HG03175 (cell line): ENCODE measurements around the gene APBA2.

Experiments used
- ATAC-seq: cut with Tn5 transposase; IDR thresholded peaks from one replicate; pipeline ENCODE4 v1.9.1; 2021; ENCODE audit warnings: mild to moderate bottlenecking, moderate library complexity; ENCODE audit not compliant: unreplicated experiment

APBA2 gene

GRCh38 chr15:28933710-28934445 lies 48.1 kb downstream of the APBA2 start:
- ATAC-seq, result no peak

- ATAC-seq, result no peak
Measured at GRCh38 chr15:28934645-28935044, 48.9 kb downstream of the APBA2 start.

- no peak for ATAC-seq
Measured at GRCh38 chr15:28935316-28935715, 49.5 kb downstream of the APBA2 start.

- ATAC-seq, result no peak
Measured at GRCh38 chr15:28936081-28936480, 50.3 kb downstream of the APBA2 start.

- ATAC-seq, result no peak
Measured at GRCh38 chr15:28936481-28936881, 50.7 kb downstream of the APBA2 start.

- no peak for ATAC-seq
Measured at GRCh38 chr15:28937271-28937670, 51.5 kb downstream of the APBA2 start.

- no peak for ATAC-seq
Measured at GRCh38 chr15:28942046-28942445, 56.3 kb downstream of the APBA2 start.

- no peak for ATAC-seq
Measured at GRCh38 chr15:28942571-28942970, 56.8 kb downstream of the APBA2 start.

- no peak for ATAC-seq
Measured at GRCh38 chr15:28943146-28943545, 57.4 kb downstream of the APBA2 start.

GRCh38 chr15:28943611-28944230 lies 57.9 kb downstream of the APBA2 start:
- no peak for ATAC-seq

- no peak for ATAC-seq
Measured at GRCh38 chr15:28944286-28944685, 58.5 kb downstream of the APBA2 start.

GRCh38 chr15:28944696-28945300 lies 59.0 kb downstream of the APBA2 start:
- ATAC-seq, result no peak

- ATAC-seq, result no peak
Measured at GRCh38 chr15:28945626-28946230, 60.0 kb downstream of the APBA2 start.

GRCh38 chr15:28946803-28947202 lies 61.0 kb downstream of the APBA2 start:
- ATAC-seq, result no peak

- ATAC-seq, result no peak
Measured at GRCh38 chr15:28947221-28947674, 61.5 kb downstream of the APBA2 start.

GRCh38 chr15:28948036-28948435 lies 62.3 kb downstream of the APBA2 start:
- no peak for ATAC-seq

GRCh38 chr15:28950916-28951315 lies 65.1 kb downstream of the APBA2 start:
- no peak for ATAC-seq

- no peak for ATAC-seq
Measured at GRCh38 chr15:28952666-28953491, 67.1 kb downstream of the APBA2 start.

- no peak for ATAC-seq
Measured at GRCh38 chr15:28953573-28954195, 67.9 kb downstream of the APBA2 start.

- ATAC-seq, result peak; percentile 9
Measured at GRCh38 chr15:28954466-28955159, 68.8 kb downstream of the APBA2 start.
